ENCODE results near the gene TTC23. TPM values are rescaled to one million over a fixed set of nuclear protein-coding genes. Genes with fewer than 3 reads are reported as not detected.

TTC23 gene
- total and polyA plus RNA-seq, 4 donors: 8.3 to 33.6 (median 20.3) TPM

DNA sequence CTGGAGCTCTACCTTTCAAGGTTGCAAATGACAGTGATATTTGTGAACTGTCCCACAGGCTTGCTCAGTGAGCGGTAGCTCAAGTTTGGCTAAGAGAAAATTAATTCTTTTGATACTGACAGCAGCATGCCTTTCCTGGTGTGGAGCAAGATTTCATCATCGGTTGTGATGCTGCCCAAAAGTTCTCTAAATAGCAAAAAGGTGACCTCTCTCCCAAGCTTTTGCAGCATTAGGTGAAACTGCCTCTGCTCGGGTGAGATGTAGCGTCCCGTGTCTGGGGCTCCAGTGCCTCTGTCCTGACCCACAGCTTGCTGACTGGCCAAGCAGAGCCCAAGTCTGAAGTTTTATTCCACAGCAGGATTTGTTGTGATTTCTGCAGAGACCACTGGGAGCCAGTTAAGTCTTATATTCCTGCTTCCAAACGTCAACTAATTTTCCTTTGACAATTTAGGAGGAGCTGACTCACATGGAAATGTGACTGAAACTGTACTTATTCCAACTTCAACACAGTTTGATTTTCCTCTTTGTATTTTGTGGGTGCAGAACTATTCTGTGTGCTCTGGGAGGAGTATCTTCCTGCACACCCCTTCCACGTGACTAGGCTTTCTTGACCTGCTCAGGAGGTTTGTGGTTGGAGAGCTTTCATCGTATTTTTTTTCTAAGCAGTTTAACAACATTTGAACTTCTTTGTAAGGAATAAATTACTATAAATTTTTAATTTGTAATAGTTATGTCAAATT lies 138.6 kb downstream of the TTC23 start:
- no peak overlapping the region for H3K4me3 ChIP-seq (ENCODE audit: low read length in 2 of 2)
- DNase-seq (peak in 1 of 2 donors; percentile 41), ATAC-seq (ENCODE audit: low FRiP score) (peak; percentile 28)
- H3K27me3 ChIP-seq (ENCODE audit: control insufficient read depth in 1 of 2, insufficient read depth in 2 of 2, low read length in 1 of 2): no peaks in the 10 kb centered on the region
- H3K36me3 ChIP-seq (ENCODE audit: control insufficient read depth in 1 of 2, insufficient read depth in 2 of 2, low read length in 1 of 2): peaks cover 0 to 3% of the 10 kb centered on the region in 2 donors
- H3K27ac ChIP-seq (ENCODE audit: low read depth in 1 of 2, low read length in 2 of 2): peak overlapping the region; percentile 85 to 86
- no peaks in the 10 kb centered on the region for H3K9me3 ChIP-seq (ENCODE audit: control insufficient read depth, low read length)
- WGBS, 2 donors: 3 to 7% methylated on average over 8 of the region's 8 CpGs
- H3K4me1 ChIP-seq (ENCODE audit: control insufficient read depth in 1 of 2, insufficient read depth in 2 of 2, low read length in 2 of 2): peaks cover 3 to 6% of the 10 kb centered on the region in 2 donors
- intact Hi-C loops (cut with DNase I): no loop called here

DNA sequence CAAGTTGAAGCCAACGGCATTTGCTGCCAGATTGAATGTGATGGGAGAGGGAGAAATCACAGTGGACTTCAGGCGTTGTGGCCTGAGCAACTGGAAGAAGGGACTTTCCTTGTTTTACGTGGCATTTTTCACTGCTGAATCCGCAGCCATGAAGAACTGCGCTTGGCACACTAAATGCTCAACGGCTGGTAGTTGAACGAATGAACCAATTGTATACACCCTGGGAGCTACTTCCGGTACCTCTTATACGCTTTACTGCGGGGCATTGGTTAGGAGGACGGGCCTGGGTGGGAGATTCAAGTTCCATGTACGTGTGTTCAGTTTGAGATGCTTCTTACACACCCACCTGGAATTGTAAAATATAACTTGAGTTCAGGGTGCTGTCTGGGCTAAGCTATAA lies 139.3 kb downstream of the TTC23 start:
- Histone ChIP-seq H3K36me3 (ENCODE audit: control insufficient read depth in 1 of 2, insufficient read depth in 2 of 2, low read length in 1 of 2) (peaks cover 0 to 3% of the 10 kb centered on the region in 2 donors), H3K27ac (ENCODE audit: low read depth in 1 of 2, low read length in 2 of 2) (peak overlapping the region; percentile 85 to 86), H3K4me3 (ENCODE audit: low read length in 2 of 2) (no peak overlapping the region), H3K9me3 (ENCODE audit: control insufficient read depth, low read length) (no peaks in the 10 kb centered on the region), H3K4me1 (ENCODE audit: control insufficient read depth in 1 of 2, insufficient read depth in 2 of 2, low read length in 2 of 2) (peaks cover 3 to 6% of the 10 kb centered on the region in 2 donors), H3K27me3 (ENCODE audit: control insufficient read depth in 1 of 2, insufficient read depth in 2 of 2, low read length in 1 of 2) (no peaks in the 10 kb centered on the region)
- WGBS, 2 donors: 19 to 20% methylated on average over 12 of the region's 12 CpGs
- ATAC-seq (ENCODE audit: low FRiP score): no peak
- no peak for DNase-seq
- intact Hi-C loops (cut with DNase I): no loop called here

DNA sequence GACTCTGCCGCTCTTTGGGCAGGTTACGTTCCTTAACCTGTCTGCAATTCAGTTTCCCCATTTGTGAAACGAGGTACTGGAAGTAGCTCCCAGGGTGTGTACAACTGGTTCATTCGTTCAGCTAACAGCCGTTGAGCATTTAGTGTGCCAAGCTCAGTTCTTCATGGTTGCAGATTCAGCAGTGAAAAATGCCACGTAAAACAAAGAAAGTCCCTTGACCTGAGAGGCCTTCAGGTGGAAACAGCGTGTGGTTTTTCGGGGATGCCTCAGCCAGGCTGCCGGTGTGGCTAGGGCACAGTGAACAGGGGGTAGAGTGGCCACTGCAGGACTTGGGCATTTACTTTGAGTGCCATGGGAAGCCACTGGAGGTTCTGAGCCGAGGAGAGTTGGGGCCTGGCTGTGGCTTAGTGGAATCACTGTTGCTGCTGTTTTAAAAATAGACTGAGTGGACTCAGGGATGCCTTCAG lies 139.8 kb downstream of the TTC23 start:
- intact Hi-C loops (cut with DNase I): loop anchor here in 1 of 2 donors (5.0 to 10.0 kb wide), 2 partner anchors 33 to 625 kb away; partner anchors contain the start of gene LYSMD4
- Histone ChIP-seq H3K27me3 (ENCODE audit: control insufficient read depth in 1 of 2, insufficient read depth in 2 of 2, low read length in 1 of 2) (no peaks in the 10 kb centered on the region), H3K27ac (ENCODE audit: low read depth in 1 of 2, low read length in 2 of 2) (peak overlapping the region; percentile 85 to 86), H3K4me1 (ENCODE audit: control insufficient read depth in 1 of 2, insufficient read depth in 2 of 2, low read length in 2 of 2) (peaks cover 3 to 6% of the 10 kb centered on the region in 2 donors), H3K9me3 (ENCODE audit: control insufficient read depth, low read length) (no peaks in the 10 kb centered on the region), H3K4me3 (ENCODE audit: low read length in 2 of 2) (no peak overlapping the region), H3K36me3 (ENCODE audit: control insufficient read depth in 1 of 2, insufficient read depth in 2 of 2, low read length in 1 of 2) (peaks cover 0 to 3% of the 10 kb centered on the region in 2 donors)
- DNase-seq (peak in 1 of 2 donors; percentile 67), ATAC-seq (ENCODE audit: low FRiP score) (no peak)
- 28 to 31% methylated on average over 10 of the region's 10 CpGs for WGBS, 2 donors

DNA sequence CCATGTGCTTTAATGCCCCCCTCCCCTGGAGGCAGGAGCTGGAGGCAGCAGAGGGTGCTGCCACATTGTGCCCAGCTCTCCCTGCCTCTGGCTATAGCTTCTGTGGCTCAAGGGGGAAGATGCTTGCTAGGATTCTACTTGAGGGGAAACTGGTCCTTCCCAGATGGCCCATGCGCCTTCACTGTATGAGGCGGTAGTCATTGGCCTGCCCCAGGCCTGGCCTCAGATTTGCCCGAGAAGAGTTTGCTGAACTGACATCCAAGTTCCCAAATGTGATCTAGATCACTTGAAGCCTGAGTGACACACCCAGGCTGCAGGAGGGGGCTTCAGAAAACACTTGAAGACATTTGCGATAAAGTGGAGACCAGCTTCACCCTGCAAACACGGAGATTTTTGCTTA lies 140.4 kb downstream of the TTC23 start:
- peaks cover 3 to 6% of the 10 kb centered on the region in 2 donors for H3K4me1 ChIP-seq (ENCODE audit: control insufficient read depth in 1 of 2, insufficient read depth in 2 of 2, low read length in 2 of 2)
- peaks cover 0 to 3% of the 10 kb centered on the region in 2 donors for H3K36me3 ChIP-seq (ENCODE audit: control insufficient read depth in 1 of 2, insufficient read depth in 2 of 2, low read length in 1 of 2)
- H3K27me3 ChIP-seq (ENCODE audit: control insufficient read depth in 1 of 2, insufficient read depth in 2 of 2, low read length in 1 of 2): no peaks in the 10 kb centered on the region
- intact Hi-C loops (cut with DNase I): loop anchor here in 1 of 2 donors (5.0 to 10.0 kb wide), 2 partner anchors 33 to 626 kb away; partner anchors contain the start of gene LYSMD4
- DNase-seq: no peak
- no peak overlapping the region for H3K4me3 ChIP-seq (ENCODE audit: low read length in 2 of 2)
- 66 to 68% methylated on average over 5 of the region's 5 CpGs for WGBS, 2 donors
- H3K9me3 ChIP-seq (ENCODE audit: control insufficient read depth, low read length): no peaks in the 10 kb centered on the region
- peak overlapping the region; percentile 23 to 86 for H3K27ac ChIP-seq (ENCODE audit: low read depth in 1 of 2, low read length in 2 of 2)
- ATAC-seq (ENCODE audit: low FRiP score): no peak

DNA sequence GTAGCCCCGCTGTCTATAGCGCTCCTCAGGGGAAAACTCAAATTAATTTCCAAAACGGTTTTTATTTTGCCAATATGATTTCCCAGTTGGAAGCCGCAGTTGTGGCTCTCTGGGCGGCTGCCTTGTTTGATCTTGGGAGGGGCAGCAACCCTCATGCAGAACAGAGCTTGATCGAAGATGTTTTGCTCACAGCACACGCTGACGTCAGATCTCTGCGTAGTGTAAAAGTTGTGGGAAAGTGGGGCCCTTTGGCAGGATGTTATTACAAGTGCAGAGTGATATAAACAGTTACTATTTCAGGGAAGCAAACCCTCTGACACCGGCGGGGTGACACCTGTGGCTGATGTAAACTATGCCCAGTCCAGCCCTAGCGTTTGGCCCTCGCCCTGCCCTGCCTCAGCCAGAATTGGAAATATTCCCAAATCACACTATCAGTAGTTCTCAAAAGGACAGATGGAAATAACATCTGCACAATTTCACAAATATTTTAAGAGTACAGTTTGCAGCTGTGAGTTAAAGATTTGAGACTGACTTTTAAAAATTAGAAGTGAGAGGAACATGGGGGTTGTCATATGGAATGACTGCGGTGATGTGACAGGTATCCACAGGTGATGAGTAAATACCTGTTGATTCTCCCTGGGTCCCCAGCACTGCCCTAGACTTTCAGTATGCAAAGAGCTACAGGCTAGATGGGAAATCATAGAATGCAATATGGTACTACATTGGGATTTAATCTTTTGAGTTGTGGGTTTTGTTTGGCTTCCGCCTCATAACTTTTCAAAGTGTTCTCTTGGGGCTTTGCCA lies 142.8 kb downstream of the TTC23 start:
- no peaks in the 10 kb centered on the region for H3K36me3 ChIP-seq (ENCODE audit: control insufficient read depth in 1 of 2, insufficient read depth in 2 of 2, low read length in 1 of 2)
- 12% methylated on average over 15 of the region's 15 CpGs for WGBS, 2 donors
- H3K4me1 ChIP-seq (ENCODE audit: control insufficient read depth in 1 of 2, insufficient read depth in 2 of 2, low read length in 2 of 2): peaks cover 3 to 4% of the 10 kb centered on the region in 2 donors
- ATAC-seq (ENCODE audit: low FRiP score) (peak; percentile 1), DNase-seq (no peak)
- no peaks in the 10 kb centered on the region for H3K9me3 ChIP-seq (ENCODE audit: control insufficient read depth, low read length)
- peak overlapping the region; percentile 6 to 55 for H3K27ac ChIP-seq (ENCODE audit: low read depth in 1 of 2, low read length in 2 of 2)
- no peaks in the 10 kb centered on the region for H3K27me3 ChIP-seq (ENCODE audit: control insufficient read depth in 1 of 2, insufficient read depth in 2 of 2, low read length in 1 of 2)
- peak overlapping the region; percentile 30 to 42 for H3K4me3 ChIP-seq (ENCODE audit: low read length in 2 of 2)
- intact Hi-C loops (cut with DNase I): loop anchor here (2.0 to 10.0 kb wide), 3 partner anchors 16 to 628 kb away; partner anchors contain the start of gene LYSMD4 (in 1 of the 2)

DNA sequence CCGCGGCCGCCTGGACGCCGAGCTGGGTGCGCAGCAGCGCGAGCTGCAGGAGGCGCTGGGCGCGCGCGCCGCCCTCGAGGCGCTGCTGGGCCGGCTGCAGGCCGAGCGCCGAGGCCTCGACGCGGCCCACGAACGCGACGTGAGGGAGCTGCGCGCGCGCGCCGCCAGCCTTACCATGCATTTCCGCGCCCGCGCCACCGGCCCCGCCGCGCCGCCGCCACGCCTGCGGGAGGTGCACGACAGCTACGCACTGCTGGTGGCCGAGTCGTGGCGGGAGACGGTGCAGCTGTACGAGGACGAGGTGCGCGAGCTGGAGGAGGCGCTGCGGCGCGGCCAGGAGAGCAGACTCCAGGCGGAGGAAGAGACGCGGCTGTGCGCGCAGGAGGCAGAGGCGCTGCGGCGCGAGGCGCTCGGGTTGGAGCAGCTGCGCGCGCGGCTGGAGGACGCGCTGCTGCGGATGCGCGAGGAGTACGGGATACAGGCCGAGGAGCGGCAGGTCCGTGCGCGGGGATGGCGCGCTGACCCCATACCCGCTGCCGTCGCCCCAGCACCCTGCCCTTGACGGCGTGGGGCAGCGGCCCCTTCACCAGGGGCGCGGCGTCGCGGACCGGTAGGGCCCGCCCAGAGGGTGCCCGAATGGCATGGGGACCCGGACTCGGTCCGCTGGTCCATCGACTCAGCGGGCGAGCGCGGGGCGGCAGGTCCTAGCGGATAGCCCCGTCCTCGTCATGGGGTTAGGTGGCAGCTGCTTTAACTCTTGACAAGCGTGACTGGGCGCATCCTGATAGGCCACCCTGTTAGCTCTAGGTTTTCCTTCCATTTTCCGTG lies 143.7 kb downstream of the TTC23 start:
- Histone ChIP-seq H3K9me3 (ENCODE audit: control insufficient read depth, low read length) (no peaks in the 10 kb centered on the region), H3K36me3 (ENCODE audit: control insufficient read depth in 1 of 2, insufficient read depth in 2 of 2, low read length in 1 of 2) (no peaks in the 10 kb centered on the region), H3K4me1 (ENCODE audit: control insufficient read depth in 1 of 2, insufficient read depth in 2 of 2, low read length in 2 of 2) (peaks cover 3 to 4% of the 10 kb centered on the region in 2 donors), H3K4me3 (ENCODE audit: low read length in 2 of 2) (peak overlapping the region; percentile 24 to 42), H3K27ac (ENCODE audit: low read depth in 1 of 2, low read length in 2 of 2) (peak overlapping the region; percentile 54 to 80), H3K27me3 (ENCODE audit: control insufficient read depth in 1 of 2, insufficient read depth in 2 of 2, low read length in 1 of 2) (no peaks in the 10 kb centered on the region)
- DNase-seq (peak; percentile 67 to 87), ATAC-seq (ENCODE audit: low FRiP score) (peak; percentile 27)
- intact Hi-C loops (cut with DNase I): loop anchor here (2.0 to 10.0 kb wide), 3 partner anchors 17 to 629 kb away; partner anchors contain the start of gene LYSMD4 (in 1 of the 2)
- 0 to 1% methylated on average over 88 to 116 of the region's 116 CpGs for WGBS, 2 donors

DNA sequence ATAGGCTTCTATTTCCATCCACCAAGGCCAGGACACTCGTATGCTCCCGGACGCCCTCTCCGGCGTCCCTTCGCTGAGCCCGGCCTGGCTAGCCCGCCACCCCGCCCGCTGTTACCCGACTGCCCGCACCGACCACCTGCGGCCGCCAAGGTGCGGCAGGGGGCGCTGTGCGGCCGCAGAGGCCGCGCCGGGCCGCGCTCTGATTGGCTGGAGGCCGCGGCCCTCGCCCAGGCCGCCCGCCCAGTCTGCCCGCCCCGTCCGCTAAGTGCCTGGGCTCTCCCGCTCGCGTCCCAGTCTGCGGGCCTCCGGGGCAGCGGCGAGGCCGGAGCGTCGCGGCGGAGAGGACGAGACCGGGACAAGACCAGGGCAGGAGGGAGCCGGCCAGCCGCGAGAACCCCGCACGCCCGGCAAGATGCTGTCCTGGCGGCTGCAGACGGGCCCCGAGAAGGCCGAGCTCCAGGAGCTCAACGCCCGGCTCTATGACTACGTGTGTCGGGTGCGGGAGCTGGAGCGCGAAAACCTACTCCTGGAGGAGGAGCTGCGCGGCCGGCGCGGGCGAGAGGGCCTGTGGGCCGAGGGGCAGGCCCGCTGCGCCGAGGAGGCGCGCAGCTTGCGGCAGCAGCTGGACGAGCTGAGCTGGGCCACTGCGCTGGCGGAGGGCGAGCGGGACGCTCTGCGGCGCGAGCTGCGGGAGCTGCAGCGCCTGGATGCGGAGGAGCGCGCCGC lies 144.4 kb downstream of the TTC23 start, which contains the start of gene SYNM:
Gene SYNM, plus strand, starts transcription at position 293 of the 726 bp plus-strand sequence. Its CDS starts 120 bp downstream, at position 413.
- DNase-seq (peak; percentile 85 to 94), ATAC-seq (ENCODE audit: low FRiP score) (peak; percentile 92)
- Histone ChIP-seq H3K27me3 (ENCODE audit: control insufficient read depth in 1 of 2, insufficient read depth in 2 of 2, low read length in 1 of 2) (no peaks in the 10 kb centered on the region), H3K4me3 (ENCODE audit: low read length in 2 of 2) (peak within 1 kb of the TSS; percentile 24 to 42), H3K36me3 (ENCODE audit: control insufficient read depth in 1 of 2, insufficient read depth in 2 of 2, low read length in 1 of 2) (no peaks in the 10 kb centered on the region), H3K9me3 (ENCODE audit: control insufficient read depth, low read length) (no peaks in the 10 kb centered on the region), H3K4me1 (ENCODE audit: control insufficient read depth in 1 of 2, insufficient read depth in 2 of 2, low read length in 2 of 2) (peaks cover 3 to 4% of the 10 kb centered on the region in 2 donors), H3K27ac (ENCODE audit: low read depth in 1 of 2, low read length in 2 of 2) (peak within 1 kb of the TSS; percentile 54 to 80)
- intact Hi-C loops (cut with DNase I): loop anchor here in 1 of 2 donors (5.0 to 10.0 kb wide), 2 partner anchors 37 to 630 kb away; partner anchors contain the start of gene LYSMD4
- 0 to 1% methylated on average over 86 to 91 of the region's 91 CpGs for WGBS, 2 donors

All from aorta (tissue), 5 donors.